Measurements from ENCODE around the gene EPX.

- TF ChIP-seq CTCF (conservative IDR thresholded peaks at IDR 0.05 in 1 of 2, IDR thresholded peaks at IDR 0.05 in 1 of 2; ENCODE audit: low read depth in 1 of 2, low read length in 2 of 2) (no peak), EZH2 (IDR thresholded peaks at IDR 0.05; ENCODE audit: low read length, missing control alignments) (no peak)
These were observed 49.8 kb downstream of the EPX start for GRCh38 chr17:58242171-58242784.
